Stimulated activated CD4-positive, alpha-beta T cell treated with anti-CD3 and anti-CD28 coated beads, Interleukin-1b, Interleukin-23, amount 100 ng/mL, for 48 hours (primary cell): ENCODE measurements around the gene EXOSC2.
"Not testable (repeated sequence)": the region's sequence is repeated elsewhere in the genome, so short reads cannot be mapped to it uniquely, and the experiment has no call there.

Source experiments
- DNase-seq: peaks from one replicate; pipeline ENCODE4 v3.0.0-alpha.2; 2020

EXOSC2 gene

DNA sequence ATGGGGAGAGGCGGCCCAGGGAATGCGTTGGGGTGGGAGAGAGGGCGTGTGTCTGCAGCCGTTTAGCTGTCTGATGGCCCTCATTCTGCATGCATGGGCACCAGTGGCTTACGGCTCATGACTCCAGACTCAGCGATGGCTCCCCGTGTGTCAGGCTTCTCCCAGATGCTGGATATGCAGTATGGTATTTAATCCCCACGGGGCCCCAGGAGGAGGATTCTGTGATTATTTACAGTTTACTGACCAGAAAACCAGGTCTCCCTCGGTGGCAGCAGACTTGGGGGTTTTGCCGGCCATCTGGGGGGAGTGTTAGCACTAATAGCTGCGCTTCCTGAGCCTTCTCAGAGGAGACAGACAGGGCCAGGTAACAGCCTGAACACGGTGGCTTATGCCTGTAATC is 24.9 kb upstream of the EXOSC2 start:
- no peak for DNase-seq

DNA sequence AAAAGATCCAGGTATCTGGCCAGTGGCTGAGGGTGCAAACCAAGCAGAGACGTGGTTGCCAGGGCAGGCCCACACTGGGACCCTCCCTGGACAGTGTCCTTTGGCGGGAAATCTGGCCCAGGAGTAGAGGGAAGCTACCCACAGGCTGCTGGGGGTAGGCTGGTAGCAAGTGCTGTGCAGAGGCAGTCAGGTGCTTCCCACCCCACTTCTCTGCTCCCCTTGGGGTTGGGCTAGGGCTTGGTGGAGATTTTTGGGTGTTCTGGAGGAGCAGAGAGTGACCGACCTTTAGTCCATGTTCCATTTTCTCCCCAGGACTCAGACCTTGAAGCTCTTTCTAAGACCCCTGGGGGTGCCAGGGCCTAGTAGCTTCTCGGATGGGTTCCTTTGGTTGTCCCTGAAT is 23.6 kb upstream of the EXOSC2 start:
- no peak for DNase-seq

DNA sequence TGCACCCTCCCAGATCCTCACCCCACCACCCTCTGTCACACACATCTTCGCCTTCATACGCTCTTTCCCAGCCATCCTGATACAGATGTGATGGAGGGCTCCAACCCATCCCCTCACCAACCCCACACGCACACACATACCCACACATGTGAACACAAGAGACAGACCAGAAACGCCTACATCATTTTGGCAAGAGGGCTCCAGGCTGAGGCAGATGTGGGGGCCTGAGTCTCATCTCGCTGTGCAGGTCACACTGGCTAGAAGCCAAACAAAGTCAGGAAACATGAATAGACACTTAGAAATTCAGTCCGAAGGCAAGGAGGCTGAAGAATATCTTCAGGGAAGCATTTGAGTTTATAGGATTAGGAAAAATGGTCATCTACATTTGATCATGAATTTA is 22.9 kb upstream of the EXOSC2 start:
- DNase-seq, result no peak

DNA sequence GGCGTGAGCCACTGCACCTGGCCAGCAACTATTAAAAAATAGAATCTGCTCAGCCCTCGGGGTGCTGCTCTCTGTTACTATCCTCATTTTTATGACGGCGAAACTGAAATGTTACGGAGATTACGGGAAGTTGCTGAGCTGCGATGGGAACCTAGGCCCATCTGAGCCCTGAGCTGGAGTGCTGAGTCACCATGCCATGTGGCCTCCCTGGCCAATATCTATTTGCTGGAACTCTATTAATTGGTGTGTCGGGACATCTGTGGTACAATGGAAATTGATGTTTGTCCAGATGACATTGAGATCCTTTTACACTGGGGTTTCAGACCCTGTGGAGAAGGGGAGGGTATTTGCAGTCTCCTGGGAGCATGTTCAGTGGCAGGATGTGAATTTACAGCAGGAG is 21.1 kb upstream of the EXOSC2 start:
- DNase-seq, result no peak

DNA sequence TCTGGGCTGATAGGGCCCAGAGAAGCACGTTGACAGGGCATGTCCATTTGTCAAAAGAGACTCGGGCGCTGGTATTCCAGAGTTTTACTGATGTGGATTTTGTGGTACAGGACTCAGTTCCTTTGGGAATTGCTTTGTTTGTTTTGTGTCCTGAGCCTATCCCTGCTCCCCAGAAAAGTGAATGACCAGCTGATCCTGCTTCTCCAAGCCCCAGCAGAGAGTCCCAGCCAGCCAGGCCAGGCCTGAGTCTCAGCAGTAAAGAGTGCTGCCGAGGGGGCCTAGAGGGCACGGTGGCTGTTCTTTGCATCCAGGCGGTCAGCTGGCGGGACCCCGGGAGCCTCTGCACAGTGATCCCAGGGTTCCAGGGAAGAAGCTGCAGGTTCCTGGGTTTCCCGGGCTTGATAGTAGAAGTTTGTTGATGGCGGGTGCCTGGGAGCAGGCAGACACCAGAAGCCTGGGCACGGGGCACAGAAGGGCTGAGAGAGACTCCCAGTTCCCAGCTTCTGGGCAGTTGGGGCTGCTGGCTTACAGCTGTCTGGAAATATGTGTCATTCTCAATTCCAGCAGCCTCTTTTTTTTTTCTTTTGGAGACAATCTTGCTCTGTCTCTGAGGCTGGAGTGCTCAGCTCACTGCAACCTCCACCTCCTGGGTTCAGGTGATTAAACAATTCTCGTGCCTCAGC is 20.5 kb upstream of the EXOSC2 start:
- no peak for DNase-seq

DNA sequence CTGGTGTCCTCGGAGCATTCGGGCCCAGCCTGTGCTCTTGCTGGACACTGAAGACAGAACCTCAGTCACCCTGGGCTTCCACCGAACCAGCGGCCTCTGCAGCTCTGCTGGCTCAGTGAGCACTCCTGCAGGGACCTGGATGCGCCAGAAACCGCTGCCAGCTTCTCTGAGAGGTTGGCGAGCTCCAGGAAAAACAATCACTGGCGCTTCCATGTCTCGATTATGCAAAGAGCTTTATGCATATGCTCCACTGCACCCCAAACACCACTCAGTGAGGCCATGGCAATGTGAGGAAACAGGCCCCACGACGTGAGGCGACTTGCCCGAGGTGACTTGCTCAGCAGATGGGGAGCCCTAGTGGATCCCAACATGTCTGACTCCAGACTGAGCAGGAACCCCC is 18.2 kb upstream of the EXOSC2 start:
- DNase-seq, result no peak

DNA sequence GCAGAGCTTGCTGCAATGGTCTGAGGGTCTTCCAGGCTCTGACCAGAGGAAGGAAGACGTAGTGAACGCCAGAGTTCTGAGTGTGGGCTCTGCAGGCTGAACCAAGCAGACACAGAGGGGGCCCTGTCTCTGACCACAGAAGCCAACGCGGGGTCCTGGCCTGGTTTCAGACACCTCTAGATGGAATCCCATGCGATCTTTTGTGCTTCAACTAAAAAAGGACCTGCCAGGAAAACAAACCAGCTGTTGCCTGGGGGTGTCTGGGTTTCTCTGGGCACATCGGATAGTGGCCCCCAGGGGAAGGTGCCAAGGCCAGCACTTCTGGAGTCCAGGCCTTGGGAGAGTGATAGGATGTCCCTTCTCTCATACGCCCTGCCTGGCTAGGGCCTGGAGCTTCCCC is 16.3 kb upstream of the EXOSC2 start:
- DNase-seq, result no peak

DNA sequence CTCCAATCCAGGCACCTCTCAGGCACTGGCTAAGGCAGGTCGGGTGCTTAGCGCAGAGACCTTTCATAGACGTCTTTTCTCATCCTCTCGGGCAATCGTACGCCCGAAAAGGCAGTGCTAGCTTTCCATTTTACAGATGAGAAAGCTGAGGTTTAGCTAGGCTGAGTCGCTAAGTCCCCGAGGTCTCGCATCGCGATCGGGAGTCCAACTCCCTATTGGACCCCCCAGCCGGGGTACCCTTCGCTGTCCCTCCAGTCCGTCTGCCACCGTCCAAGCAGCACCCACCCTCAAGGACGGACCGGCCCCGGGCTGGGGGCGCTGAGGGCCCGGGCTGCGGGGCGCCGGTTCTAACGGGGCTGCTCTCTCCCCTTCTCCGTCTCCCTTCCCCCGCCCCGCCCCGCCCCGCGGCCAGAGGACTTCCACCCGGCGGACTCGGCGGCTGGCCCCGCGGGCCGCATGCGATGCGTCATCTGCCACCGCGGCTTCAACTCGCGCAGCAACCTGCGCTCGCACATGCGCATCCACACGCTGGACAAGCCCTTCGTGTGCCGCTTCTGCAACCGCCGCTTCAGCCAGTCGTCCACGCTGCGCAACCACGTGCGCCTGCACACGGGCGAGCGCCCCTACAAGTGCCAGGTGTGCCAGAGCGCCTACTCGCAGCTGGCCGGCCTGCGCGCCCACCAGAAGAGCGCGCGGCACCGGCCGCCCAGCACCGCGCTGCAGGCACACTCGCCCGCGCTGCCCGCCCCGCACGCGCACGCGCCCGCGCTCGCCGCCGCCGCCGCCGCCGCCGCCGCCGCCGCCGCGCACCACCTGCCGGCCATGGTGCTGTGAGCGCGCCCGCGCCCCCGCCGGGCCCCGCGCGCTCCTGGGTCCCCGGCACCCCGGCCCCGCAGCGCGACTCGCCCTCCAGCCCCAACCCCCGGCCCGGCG is 12.5 kb upstream of the EXOSC2 start:
- peak; percentile 65 for DNase-seq

DNA sequence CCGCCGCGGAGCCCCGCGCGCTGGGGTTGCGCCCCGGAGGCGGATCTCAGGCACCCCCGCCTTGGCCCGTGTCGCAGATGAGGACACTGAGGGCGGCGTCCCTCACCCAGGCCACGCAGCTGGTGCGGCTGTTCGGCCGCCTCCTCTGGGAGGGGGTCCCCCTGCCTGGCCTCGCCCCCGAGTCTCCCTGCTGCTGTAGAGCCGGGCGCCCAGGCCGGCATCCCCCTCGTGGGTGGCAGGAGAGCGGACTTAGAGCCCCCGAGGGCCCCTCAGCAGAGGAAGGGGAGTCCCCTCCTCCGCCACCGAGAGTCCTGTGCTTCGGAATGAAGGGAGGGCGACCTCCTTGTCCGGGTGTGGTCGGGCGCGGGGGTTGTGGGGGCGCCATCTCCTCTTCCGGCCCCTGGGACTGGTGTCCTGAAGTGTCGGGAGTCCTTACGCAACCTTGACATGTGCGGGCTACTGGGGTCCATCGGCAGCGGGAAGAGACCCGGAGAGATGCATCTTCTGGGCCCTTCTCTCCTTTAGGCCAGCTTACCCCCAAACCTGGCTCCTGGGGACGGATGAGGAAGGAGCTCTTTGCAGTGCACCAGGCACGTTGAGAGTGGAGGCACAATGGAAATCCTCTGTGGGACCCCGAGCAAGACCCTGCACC is 11.7 kb upstream of the EXOSC2 start:
- no peak for DNase-seq

DNA sequence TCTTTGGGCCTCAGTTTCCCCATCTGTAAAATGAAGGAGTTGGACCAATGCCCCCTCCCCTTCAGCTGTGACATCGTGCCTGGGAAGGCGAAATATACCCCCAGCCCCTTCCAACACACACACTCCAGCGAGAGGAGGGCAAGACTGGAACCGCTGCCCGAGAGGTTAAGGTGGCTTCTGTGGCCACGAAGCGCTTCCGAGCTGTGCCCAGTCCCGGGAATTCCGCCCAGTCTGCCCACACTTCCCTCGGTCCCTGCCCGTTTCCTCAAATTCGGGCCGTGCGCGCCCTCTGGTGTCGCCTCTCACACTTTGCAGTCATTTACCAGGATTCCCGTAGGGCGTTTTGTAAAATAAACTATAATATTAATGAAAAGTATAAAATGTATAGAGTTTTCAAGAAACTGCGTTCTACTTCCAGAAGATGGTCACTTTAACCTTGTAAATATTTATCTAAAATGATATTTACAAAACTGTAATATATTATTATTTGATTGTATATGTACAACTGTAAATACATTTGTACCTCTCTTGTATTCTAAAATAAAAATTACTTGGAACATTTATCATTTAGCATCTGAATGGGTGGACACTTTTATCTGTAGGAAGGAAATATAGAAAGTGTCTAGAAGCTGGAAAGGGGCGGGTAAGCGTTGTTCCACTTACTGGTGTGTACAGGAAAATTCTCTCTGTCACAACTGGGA is 11.0 kb upstream of the EXOSC2 start:
- peak; percentile 43 for DNase-seq

DNA sequence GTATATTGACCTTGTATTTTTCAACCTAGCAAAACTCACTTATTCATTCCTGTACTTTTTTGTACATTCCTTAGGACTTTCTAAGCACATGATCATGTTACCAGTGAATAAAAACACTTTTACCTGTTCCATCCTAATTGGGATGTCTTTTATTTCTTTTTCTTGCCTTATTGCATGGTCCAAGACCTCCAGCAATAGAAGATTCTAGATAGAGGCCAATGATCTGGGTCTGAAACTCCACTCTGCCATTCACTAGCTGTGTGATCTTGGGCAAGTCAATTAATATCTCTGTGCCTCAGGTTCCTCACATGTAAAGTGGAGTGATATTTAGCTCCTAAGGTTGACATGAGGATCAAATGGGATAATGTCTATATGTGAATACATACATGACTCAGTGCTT is 8.5 kb upstream of the EXOSC2 start:
- DNase-seq, result no peak

DNA sequence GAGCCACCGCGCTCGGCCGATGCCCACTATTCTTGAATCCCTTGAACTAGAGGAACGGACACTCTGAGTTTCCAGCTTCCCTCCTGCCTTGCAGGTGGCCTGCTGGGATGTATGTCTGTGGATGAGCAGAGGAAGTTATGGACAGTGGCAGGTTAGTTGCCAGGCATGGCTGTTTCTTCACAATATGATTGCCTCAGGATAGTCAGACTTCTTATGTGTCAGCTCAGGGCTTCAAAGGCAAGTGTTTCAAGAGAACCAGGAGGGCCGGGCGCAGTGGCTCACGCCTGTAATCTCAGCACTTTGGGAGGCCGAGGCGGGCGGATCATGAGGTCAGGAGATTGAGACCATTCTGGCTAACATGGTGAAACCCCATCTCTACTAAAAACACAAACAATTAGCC is 7.6 kb upstream of the EXOSC2 start:
- DNase-seq, result not testable (repeated sequence)

DNA sequence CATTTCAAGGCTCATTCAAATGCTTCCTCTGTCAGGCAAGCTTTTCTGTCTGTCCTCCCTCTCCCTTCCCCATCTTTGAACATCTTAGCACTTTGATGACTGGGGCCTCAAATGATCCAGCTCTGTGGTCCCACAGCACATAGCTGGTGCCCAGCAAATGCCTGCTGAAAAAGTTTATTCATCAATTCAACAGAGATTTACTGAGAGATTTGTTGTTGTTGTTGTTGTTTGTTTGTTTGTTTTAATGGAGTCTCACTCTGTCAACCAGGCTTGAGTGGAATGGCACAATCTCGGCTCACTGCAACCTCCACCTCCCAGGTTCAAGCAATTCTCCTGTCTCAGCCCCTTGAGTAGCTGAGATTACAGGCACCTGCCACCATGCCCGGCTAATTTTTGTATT is 6.0 kb upstream of the EXOSC2 start:
- DNase-seq, result no peak

DNA sequence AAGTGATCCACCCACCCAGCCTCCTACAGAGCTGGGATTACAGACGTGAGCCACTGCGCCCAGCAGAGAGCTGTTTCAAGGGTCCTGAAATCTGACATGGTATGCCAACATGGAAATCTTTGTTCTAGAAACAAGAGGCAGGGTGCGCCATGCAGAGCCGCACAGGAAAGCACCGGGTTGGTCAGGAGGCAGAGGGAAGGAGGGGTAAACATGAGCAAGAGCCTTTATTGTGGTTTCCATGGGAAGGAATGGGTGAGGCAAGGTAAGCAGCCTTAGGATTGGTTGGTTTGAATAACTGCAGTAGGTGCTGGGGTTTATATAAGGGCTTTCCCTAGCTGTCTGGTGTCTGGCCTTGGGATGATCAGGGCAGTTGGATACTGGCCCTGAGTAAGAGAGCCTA is 5.5 kb upstream of the EXOSC2 start:
- no peak for DNase-seq

DNA sequence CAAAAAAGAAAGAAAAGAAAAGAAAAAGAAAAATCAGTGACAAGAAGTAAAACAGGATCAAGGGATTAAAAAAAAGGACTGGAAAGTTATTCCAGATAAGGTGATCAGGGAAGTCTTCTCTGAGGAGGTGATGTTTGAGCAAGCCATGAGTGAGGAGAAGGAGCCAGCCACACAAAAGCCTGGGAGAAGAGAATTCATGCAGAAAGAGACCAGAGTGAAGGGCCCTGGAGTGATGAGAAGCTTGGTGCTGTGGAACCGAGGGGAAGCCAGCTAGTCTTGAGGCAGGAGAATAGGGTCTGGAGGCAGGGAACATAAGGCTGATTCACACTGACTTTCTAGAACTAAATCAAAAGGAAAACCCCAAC is 4.0 kb upstream of the EXOSC2 start:
- no peak for DNase-seq

DNA sequence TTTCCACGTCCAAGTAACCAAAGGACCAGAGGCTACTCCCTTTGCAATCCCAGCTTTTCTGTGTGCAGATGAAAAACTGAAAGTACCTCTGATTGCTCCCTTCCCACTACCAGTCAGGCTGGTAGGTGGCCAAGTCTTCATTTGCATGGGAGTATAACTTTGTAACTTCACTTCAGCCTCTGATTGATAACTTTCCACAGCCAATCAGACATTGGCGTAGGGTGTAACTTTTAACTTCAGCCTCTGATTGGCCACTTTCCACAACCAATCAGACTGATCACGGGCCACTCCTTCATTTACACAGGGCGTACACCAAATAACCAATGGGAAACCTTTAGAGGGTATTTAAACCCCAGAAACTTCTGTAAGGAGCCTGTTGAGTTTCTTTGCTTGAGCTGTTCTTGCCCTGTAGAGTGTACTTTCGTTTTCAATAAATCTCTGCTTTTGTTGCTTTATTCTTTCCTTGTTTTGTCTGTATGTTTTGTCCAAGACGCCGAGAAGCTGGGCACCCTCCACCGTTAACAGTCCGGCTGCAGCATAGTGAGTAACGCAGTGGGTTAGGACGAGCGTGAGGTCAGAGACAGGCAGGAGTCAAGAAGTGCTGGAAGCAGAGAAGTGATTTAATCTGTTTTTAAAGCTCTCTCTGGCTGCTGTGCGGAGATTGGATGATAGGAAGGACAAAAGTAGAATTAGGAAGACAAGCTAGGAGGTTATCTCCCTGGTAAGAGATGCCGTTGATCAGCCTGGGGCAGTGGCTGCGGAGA is 3.5 kb upstream of the EXOSC2 start:
- DNase-seq, result no peak

DNA sequence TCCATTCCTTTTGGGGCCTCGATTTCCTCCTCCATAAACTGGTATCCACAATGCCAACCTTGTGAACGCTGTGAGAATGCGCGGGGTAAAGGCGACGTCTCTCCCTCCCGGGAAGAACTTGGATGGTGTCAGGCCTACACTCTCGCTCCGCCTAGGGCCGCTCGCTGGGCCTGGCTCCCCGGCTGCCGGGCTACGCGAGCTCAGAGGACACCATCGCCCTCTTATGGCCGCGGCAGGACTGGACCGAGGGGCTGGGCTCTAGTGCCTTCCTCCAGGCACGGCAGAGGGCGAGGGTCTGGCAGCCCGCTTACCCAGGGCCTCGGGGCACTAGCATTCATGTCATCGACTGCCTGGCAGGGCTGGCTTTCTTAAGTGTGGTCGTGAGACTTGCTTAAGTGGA is 1.3 kb upstream of the EXOSC2 start:
- peak; percentile 22 for DNase-seq

DNA sequence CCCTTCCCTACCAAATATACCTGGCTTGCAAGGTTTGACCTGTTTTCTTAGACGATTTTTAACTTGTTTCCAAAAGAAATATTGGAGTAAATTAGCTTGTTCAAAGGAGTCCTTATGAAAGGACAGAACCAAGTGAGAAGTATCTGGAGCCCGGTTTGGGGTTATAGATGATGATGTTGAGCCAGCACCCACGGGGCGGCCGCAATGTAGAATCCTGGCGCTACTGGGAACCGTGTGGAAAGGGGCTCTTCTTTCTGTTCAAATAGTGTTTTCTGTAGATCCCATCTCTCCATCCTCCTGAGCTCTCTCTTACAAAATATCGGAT is 517 bp upstream of the EXOSC2 start:
- DNase-seq, result no peak

DNA sequence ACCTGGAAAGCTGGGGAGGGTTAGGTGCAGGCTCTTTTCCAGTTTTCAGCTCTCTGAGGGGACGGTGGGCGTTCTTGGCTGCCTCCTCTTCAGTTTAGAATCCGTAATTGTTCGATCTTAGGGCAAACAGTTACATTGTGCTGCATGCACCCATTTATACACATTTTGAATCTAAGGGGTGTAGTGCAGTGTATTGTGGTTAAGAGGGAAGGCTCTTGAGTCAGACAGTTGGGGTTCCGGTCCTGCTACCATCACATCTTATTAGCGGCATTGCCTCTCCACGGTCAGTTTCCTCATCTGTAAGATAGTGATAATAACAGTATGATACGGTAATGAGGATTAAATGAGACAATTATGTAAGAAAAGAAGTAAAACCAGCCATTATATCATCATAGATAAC is 625 bp downstream of the EXOSC2 start:
- no peak for DNase-seq

DNA sequence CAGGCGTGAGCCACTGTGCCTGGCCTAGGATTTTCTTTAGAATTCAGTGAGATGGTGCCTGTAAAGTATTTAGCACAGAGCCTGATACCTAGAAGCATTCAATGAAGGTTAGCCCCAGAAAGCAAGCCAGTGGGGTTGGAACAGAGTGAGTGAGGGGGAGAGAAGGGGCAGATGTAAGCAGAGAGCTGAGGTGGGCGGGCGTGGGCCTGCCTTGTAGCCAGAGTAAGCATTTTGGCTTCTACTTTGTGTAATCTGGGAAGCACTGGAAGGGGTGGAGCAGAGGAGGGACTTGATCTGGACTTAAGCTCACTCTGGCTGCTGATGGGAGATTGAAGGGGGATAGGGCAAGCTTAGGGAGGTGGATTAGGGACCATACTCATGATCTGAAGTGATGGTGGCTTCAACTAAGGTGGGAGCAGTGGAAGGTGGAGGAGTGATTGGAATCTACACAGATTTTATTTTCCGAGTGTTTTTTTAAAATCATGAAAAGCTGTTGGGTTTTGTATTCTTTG is 2.6 kb downstream of the EXOSC2 start:
- no peak for DNase-seq

DNA sequence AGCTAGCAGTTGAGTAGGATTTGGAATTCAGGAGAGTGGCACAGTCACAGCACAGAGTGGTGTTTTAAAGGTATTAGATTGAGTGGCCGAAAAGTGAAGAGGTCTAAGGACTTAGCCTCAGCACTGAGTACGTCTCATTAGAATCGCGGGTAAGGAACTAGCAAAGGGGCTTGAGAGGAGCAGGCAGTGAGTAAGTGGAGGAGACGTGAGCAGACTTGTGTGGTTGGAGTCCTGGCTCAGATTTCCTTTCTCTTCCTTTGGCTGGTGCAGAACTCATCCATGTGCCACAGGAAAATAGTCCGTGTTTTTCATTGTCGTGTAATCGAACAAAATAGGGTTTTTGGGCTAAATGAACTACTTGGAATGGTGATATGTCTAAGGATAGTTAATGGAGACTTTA is 3.4 kb downstream of the EXOSC2 start:
- DNase-seq, result no peak

DNA sequence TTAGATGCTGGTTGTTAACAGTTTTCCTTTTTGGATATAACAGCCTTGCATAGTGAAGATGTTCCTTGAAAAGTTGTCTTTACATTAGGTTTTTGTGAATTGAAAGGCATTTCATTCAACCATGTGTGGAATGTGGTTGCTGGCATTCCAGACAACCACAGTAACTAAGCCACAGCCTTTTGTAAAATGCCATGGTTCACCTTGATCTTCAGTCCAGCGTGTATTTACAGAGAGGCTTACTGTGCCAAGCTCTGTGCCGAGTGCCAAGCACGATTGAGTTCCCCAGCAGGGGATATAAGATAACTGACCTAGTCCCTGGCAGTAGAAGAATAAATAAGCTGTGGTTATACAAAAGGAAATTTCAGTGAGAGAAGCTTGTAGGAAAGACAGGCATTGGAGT is 4.9 kb downstream of the EXOSC2 start:
- no peak for DNase-seq

DNA sequence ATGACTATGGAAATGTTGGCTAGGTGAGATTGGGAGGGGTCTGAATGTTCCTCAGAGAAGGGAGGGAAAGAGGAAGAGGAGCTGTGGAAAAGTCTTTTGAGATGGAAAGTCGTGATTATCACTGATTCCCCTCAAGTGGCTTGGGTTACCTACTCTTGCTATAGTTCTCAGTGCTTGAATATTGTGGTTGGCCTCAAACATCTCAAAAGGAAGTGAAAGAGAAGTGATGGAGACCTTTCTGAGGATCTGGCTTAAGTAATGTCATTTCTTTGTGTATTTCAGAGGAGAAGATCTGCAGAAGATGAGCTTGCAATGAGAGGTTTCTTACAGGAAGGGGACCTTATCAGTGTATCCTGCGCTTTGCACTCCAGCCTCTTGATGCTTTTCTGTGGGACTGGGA is 5.5 kb downstream of the EXOSC2 start:
- no peak for DNase-seq
